Daoy (cell line): Measurements from ENCODE around the gene ITGA6. TPM values are rescaled to one million over a fixed set of nuclear protein-coding genes. Genes with fewer than 3 reads are reported as not detected.

Experiments used
- DNase-seq: peaks from one replicate; pipeline ENCODE4 v3.0.0-alpha.2; 2015; ENCODE audit warnings: low read depth
- total RNA-seq: library from RNA; depleted of rRNA; stranded (reverse); fragments of >200 nt; shearing (Covaris generic); gene quantifications from 2 replicates; pipeline ENCODE4 v1.2.3, GENCODE V29; 2014

The ITGA6 gene
- total RNA-seq, 1 experiment from 2014 or later = 27.4 TPM

GRCh38 chr2:172440795-172441194 is 13.4 kb downstream of the ITGA6 start:
- no peak for DNase-seq

GRCh38 chr2:172442072-172442895 is 14.9 kb downstream of the ITGA6 start:
- DNase-seq = peak; percentile 97

GRCh38 chr2:172445851-172446250 is 18.5 kb downstream of the ITGA6 start:
- DNase-seq = no peak

- no peak for DNase-seq
Observed at GRCh38 chr2:172446474-172447063, 19.2 kb downstream of the ITGA6 start.

GRCh38 chr2:172447811-172448493 is 20.6 kb downstream of the ITGA6 start:
- DNase-seq = no peak

- no peak for DNase-seq
Observed at GRCh38 chr2:172448544-172449267, 21.3 kb downstream of the ITGA6 start.

- DNase-seq = no peak
Observed at GRCh38 chr2:172449911-172450550, 22.6 kb downstream of the ITGA6 start.

GRCh38 chr2:172451923-172452322 is 24.5 kb downstream of the ITGA6 start:
- DNase-seq = no peak

GRCh38 chr2:172452845-172453244 is 25.5 kb downstream of the ITGA6 start:
- no peak for DNase-seq

GRCh38 chr2:172454404-172455120 is 27.2 kb downstream of the ITGA6 start:
- DNase-seq = no peak

GRCh38 chr2:172455121-172455515 is 27.7 kb downstream of the ITGA6 start:
- no peak for DNase-seq

- no peak for DNase-seq
Observed at GRCh38 chr2:172456002-172456401, 28.6 kb downstream of the ITGA6 start.

GRCh38 chr2:172457536-172457935 is 30.1 kb downstream of the ITGA6 start:
- no peak for DNase-seq

- no peak for DNase-seq
Observed at GRCh38 chr2:172458561-172459124, 31.3 kb downstream of the ITGA6 start.

GRCh38 chr2:172460780-172461201 is 33.4 kb downstream of the ITGA6 start:
- no peak for DNase-seq

- DNase-seq = peak; percentile 71
Observed at GRCh38 chr2:172461591-172462372, 34.4 kb downstream of the ITGA6 start.

GRCh38 chr2:172462373-172462848 is 35.0 kb downstream of the ITGA6 start:
- no peak for DNase-seq

- no peak for DNase-seq
Observed at GRCh38 chr2:172462849-172463381, 35.5 kb downstream of the ITGA6 start.

GRCh38 chr2:172464400-172465129 is 37.2 kb downstream of the ITGA6 start:
- DNase-seq = no peak
